ENCODE results near the gene TBC1D24.
A peak's percentile ranks its signal among the peaks of the same experiment; 100 is the strongest.

Gene TBC1D24

DNA sequence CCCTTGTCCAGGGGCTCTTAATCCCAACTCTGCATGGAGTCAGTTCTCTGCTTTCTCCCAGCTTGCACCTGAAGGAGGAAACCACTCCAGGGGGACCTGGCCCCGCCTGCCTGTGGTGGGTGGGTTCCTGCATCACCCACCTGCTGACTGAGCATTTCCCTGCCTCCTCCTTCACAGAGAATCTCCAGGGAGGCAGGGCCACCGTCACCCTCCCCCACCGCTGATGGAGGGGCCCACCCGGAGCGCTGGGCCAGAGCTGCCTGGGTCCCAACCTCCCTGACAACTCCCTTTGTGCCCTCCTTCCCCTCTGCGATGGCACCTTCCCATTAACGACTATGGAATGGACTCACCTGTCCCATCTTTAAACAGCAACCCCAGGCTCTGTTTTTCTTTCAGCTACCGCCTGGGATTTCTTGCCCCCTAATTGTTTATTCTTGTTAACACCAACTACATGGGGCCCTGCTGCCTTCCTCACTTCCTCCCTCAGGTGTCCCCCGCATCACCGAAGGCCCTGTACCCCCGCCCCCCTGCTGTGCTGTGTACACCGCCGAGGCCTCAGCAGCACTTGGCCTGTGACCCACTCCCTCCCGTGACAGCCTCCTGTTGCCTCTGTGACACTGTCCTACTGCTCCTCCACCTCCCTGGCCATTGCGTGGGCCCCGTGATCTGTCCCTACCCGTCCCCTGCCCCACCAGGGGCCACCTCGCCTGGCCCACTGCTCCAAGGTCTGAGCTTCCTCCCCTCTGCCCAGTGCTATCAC is 15.9 kb upstream of the TBC1D24 start:
- Histone ChIP-seq H3F3A (ENCODE audit: insufficient read depth) (peaks cover 20% of the 10 kb centered on the region), H4K20me1 (ENCODE audit: low read depth, low read length) (no peaks in the 10 kb centered on the region), H3K4me2 (ENCODE audit: low read depth, low read length, poor library complexity, severe bottlenecking) (peak overlapping the region; percentile 65), H3K79me2 (ENCODE audit: insufficient read depth, low read length) (peaks cover 14% of the 10 kb centered on the region; the same call in 1 of the 2 replicates), H3K27me3 (ENCODE audit: low read length) (no peaks in the 10 kb centered on the region), H3K9me2 (replicated peaks; ENCODE audit: insufficient read depth, low read length) (no peaks in the 10 kb centered on the region), H2AFZ (ENCODE audit: low read depth, low read length, severe bottlenecking) (peak overlapping the region; percentile 17), H3K9ac (ENCODE audit: low read length) (peak overlapping the region; percentile 76), H3K27ac (ENCODE audit: low read depth, low read length) (peak overlapping the region; percentile 67), H3K4me3 (ENCODE audit: insufficient read depth, low read length, poor library complexity, severe bottlenecking) (peak overlapping the region; percentile 63), H3K36me3 (ENCODE audit: low read length) (peaks cover 3% of the 10 kb centered on the region; the same call in 1 of the 2 replicates), H3K9me3 (ENCODE audit: insufficient read depth, low read length) (no peaks in the 10 kb centered on the region)
- TF ChIP-seq EZH2phosphoT487 (conservative IDR thresholded peaks at IDR 0.05; ENCODE audit: low read length), result no peak
- TF ChIP-seq, protein P1, sequence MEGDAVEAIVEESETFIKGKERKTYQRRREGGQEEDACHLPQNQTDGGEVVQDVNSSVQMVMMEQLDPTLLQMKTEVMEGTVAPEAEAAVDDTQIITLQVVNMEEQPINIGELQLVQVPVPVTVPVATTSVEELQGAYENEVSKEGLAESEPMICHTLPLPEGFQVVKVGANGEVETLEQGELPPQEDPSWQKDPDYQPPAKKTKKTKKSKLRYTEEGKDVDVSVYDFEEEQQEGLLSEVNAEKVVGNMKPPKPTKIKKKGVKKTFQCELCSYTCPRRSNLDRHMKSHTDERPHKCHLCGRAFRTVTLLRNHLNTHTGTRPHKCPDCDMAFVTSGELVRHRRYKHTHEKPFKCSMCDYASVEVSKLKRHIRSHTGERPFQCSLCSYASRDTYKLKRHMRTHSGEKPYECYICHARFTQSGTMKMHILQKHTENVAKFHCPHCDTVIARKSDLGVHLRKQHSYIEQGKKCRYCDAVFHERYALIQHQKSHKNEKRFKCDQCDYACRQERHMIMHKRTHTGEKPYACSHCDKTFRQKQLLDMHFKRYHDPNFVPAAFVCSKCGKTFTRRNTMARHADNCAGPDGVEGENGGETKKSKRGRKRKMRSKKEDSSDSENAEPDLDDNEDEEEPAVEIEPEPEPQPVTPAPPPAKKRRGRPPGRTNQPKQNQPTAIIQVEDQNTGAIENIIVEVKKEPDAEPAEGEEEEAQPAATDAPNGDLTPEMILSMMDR (IDR thresholded peaks at IDR 0.05; ENCODE audit: insufficient read depth, low read length, poor library complexity, severe bottlenecking), result no peak

DNA sequence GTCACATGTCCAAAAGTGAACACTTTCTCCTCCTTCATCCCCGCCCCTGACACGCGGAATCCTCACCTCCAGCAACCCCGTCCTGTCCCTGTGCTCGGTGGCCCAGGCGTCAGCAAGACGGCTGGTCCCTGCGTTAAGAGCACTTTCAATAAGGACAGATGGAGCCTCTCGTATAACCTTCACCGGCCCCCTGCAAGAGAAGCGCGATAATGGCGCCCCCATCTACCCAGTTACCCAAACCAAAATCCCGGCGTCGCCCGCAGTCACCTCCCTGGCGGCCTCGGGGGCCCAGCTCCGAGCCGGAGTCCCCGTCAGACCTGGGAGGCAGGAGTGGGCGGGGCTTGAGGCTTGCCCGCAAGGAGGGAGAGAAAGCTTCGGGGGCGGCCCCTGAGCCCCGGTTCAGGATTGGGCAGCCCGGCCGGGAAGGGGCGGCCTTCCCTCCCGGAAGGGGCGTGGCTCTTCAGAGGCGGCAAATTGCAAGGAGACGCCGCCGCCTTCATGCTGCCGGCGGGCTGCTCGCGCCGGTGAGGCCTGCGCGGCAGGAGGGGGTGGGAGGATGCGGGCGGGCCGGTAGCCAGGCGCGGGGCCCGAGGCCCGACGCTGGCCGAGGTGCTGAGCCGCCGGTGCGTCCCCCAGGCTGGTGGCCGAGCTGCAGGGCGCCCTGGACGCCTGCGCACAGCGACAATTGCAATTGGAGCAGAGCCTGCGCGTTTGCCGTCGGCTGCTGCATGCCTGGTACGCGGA is 15.1 kb upstream of the TBC1D24 start, which contains the start of gene TEDC2:
Gene TEDC2, plus strand, starts transcription at position 463 of the 744 bp plus-strand sequence. Its CDS starts 36 bp downstream, at position 499.
- peak within 1 kb of the TSS; percentile 76 for H3K9ac ChIP-seq (ENCODE audit: low read length)
- peaks cover 3% of the 10 kb centered on the region; the same call in 1 of the 2 replicates for H3K36me3 ChIP-seq (ENCODE audit: low read length)
- H3K4me2 ChIP-seq (ENCODE audit: low read depth, low read length, poor library complexity, severe bottlenecking), result peak within 1 kb of the TSS; percentile 65
- peak within 1 kb of the TSS; percentile 17 for H2AFZ ChIP-seq (ENCODE audit: low read depth, low read length, severe bottlenecking)
- no peaks in the 10 kb centered on the region for H3K9me2 ChIP-seq (replicated peaks; ENCODE audit: insufficient read depth, low read length)
- no peaks in the 10 kb centered on the region for H3K9me3 ChIP-seq (ENCODE audit: insufficient read depth, low read length)
- TF ChIP-seq, protein P1 (IDR thresholded peaks at IDR 0.05; ENCODE audit: insufficient read depth, low read length, poor library complexity, severe bottlenecking), result no peak
- TF ChIP-seq EZH2phosphoT487 (conservative IDR thresholded peaks at IDR 0.05; ENCODE audit: low read length), result no peak
- peak within 1 kb of the TSS; percentile 67 for H3K27ac ChIP-seq (ENCODE audit: low read depth, low read length)
- peaks cover 14% of the 10 kb centered on the region; the same call in 1 of the 2 replicates for H3K79me2 ChIP-seq (ENCODE audit: insufficient read depth, low read length)
- H4K20me1 ChIP-seq (ENCODE audit: low read depth, low read length), result no peaks in the 10 kb centered on the region
- H3K27me3 ChIP-seq (ENCODE audit: low read length), result no peaks in the 10 kb centered on the region
- peaks cover 23% of the 10 kb centered on the region for H3F3A ChIP-seq (ENCODE audit: insufficient read depth)
- H3K4me3 ChIP-seq (ENCODE audit: insufficient read depth, low read length, poor library complexity, severe bottlenecking), result peak within 1 kb of the TSS; percentile 63

DNA sequence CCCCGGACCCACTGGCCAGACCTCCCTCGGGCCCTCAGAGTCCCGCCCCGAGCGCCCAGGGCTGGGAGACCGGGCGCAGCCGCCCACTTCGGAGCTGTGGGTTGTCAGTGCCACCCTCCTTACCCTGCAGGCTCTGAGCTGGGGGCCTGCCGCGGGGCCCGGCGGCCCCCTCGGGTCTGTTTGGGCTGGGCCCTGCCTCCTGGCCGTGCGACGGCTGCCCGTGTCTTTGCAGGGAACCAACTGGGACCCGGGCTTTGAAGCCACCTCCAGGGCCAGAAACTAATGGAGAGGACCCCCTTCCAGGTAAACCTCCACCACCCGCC is 14.6 kb upstream of the TBC1D24 start:
- Histone ChIP-seq H4K20me1 (ENCODE audit: low read depth, low read length) (no peaks in the 10 kb centered on the region), H3K4me3 (ENCODE audit: insufficient read depth, low read length, poor library complexity, severe bottlenecking) (peak overlapping the region; percentile 63), H3K9me2 (replicated peaks; ENCODE audit: insufficient read depth, low read length) (no peaks in the 10 kb centered on the region), H3K27ac (ENCODE audit: low read depth, low read length) (no peak overlapping the region), H3K9ac (ENCODE audit: low read length) (peak overlapping the region; percentile 76), H3F3A (ENCODE audit: insufficient read depth) (peaks cover 26% of the 10 kb centered on the region), H2AFZ (ENCODE audit: low read depth, low read length, severe bottlenecking) (no peak overlapping the region), H3K9me3 (ENCODE audit: insufficient read depth, low read length) (no peaks in the 10 kb centered on the region), H3K79me2 (ENCODE audit: insufficient read depth, low read length) (peaks cover 14% of the 10 kb centered on the region; the same call in 1 of the 2 replicates), H3K27me3 (ENCODE audit: low read length) (no peaks in the 10 kb centered on the region), H3K36me3 (ENCODE audit: low read length) (no peaks in the 10 kb centered on the region), H3K4me2 (ENCODE audit: low read depth, low read length, poor library complexity, severe bottlenecking) (peak overlapping the region; percentile 65)
- TF ChIP-seq, protein P1 (IDR thresholded peaks at IDR 0.05; ENCODE audit: insufficient read depth, low read length, poor library complexity, severe bottlenecking), result no peak
- TF ChIP-seq EZH2phosphoT487 (conservative IDR thresholded peaks at IDR 0.05; ENCODE audit: low read length), result no peak

Measured in SU-DHL-6 (cell line).